NCI-H1105 (cell line): ENCODE data around the gene CARMIL1.
A peak's percentile ranks its signal among the peaks of the same experiment; 100 is the strongest.

Experiments used
- DNase-seq: peaks from one replicate; lab custom pipeline; 2025; lab: John Stamatoyannopoulos, UW

CARMIL1 gene

DNA sequence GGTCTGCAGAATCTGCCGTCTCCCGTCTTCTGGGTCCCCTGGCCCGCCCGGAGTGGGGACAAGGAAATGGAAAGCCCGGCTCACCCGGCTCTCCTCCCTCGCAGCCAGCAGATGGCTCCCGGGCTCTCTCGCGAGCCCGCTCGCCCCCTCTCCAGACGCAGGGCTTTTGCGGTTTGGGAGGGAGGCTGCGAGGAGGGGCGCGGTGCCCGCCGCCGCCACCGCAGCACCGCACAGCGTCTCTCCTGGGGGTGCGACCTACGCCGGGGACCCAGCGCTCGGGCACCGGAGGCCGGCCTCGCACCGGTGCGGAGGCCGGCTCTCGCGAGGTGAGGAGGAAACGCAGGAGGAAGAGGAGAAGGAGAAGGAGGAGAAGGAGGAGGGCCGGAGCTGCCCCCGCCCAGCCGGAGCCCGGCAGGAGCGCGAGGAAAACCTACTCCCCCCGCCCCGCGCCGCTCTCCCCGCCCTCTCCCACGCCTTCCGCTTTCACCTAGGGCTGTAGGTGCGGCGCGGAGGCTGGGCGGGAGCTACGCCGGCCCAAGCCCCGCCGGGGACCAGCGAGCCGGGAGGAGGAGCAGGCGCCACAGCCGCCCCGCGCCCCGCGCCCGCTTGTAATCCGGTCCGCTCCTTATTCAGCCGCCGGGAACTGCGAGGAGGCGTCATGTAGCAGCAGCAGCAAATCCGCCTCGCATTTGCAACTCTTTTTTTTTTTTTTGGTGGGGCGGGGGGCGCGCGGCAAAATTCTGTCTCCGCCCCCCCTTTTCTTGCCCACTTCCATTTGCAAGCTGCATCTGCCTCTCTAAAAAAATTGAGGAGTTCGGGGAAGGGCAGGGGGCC lies at the start of gene CARMIL1:
Gene CARMIL1, plus strand, starts transcription at position 461 of the 834 bp plus-strand sequence. CDS start 422 bp downstream, outside the sequence.
- DNase-seq, result peak; percentile 78

DNA sequence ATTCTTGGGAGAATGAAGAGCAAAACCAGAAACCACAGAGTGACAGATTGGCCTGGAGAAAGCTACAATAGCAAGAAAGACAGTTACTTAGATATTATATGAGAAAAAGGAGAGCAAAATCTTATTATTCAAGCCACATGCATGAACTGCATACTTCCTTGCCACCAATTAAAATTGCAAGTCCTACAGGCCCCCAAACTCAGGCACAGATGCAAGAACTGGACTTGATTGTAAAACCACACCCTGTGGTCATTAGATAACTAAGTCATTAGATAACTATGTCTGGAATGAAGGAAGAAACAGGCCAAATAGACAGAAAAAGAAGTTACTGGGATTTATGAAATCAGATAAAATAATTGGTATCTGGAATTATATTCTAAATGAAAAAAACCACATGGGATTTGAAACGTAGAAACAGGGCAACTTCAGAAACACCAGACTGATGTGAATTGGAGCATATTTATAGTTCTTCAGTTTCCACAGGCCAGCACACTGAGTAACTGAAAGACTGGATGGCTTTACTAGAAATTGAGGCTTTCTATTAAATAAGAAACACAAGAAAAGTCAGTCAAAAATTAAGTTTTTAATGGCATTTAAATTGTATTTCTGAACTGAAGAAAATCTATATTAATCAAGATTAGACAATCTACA lies 49.4 kb upstream of the CARMIL1 start:
- DNase-seq, result no peak

DNA sequence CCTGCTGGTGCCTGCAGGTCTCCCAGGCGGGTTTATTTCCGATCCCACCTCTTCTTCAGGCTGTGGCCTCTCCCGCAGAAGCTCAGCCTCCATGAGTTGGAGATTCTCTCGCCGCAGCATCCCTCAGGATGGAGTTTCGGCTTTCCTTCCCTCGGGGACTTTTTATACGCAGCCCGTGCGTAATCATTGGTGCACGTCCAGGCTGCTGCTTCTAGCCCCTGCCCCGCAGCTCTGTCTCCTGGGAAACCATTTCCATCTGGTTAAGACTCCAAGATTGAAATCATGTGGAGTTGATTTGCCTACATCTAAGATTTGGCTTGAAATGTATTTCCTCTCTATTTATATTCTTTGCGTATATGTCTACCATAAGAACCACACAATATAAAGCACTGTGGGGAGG lies 46.7 kb upstream of the CARMIL1 start:
- DNase-seq, result no peak

DNA sequence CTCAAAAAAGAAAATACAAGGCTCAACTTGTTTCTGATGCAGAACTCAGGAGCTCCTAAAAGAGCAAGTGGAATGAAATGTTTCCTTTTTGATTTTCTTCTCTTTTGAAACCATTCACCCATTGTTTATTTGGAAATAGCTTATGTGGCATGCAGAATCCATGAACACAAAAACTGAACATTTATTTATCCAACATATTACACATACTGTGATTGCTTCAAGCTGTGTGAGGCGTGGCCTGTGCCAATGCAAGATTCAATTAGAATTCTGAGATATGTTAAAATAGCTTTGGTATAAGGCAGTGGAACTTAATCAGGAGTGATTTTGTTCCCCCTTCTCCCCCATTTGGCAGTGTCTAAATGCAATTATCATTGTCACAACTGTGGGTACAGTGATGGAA lies 45.9 kb upstream of the CARMIL1 start:
- DNase-seq, result no peak

DNA sequence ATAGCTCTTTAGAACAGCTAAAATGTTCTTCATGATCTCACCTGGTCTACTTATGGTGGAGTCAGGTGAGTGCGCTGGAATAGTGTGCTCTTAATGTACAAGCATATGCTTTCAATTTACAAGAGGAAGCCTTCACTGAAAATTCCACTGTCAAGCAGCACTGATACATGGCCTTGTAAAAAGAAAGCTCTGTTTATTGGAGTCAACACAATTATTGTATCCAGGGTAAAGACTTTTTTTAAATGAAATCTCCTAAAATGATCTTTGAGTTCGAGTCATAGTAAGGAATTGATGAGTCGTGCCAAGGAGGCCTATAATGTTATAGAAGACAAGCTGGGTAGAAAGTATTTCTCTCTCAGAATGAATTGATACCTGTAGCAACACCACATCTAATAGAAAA lies 41.6 kb upstream of the CARMIL1 start:
- DNase-seq, result no peak

DNA sequence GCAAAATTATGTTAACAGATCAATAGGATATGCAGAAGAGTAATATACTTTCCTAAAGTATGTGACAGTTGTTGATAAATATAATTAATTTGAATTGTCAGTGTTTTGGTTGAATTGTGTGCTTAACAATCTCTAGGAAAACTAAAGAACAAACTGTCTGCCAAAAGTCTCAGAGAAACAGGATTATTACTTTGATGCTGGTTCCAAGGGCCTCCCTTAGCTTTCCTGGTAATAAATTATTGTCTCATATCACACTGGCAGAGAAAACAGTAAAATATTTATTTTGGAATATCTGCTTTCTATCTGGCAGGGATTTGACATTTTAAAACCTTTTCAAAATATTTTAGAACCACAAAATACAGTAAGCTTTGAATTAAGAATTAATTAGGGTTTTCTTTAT lies 40.1 kb upstream of the CARMIL1 start:
- no peak for DNase-seq

DNA sequence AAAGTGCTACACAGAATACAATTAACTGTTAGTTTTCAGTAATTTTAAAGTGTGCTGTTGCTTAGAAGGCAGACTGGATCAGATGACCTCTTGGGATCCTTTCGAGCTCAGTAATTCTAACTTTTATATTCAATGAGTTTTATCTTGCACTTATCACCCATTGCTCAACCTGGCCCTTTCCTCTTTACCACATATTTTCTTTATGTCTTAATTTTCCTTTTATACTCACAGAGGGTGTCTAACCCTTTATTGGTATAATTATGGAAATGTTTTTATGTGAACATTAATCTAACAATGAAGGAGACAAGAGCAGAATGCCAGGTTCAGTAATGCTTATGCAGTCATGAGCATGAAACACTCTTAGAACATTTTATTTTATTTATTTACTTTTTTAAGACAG lies 39.7 kb upstream of the CARMIL1 start:
- DNase-seq, result no peak

DNA sequence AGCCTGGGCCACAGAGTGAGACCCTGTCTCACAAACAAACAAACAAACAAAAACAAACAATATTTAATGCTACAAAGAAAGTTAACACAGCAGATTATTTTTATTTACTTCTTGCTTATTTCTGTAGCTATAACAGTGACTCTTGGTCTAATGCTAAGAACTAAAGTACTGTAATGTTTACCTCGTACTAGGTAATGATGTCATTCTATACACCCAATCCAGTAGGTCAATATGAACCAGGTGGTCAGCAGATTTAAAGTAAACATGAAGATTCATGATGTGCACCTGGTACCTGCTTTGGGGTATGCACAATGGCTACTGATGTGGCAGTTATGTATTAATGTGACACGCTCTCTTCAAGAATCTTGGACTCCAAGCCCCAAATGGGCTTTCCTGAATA lies 36.6 kb upstream of the CARMIL1 start:
- no peak for DNase-seq

DNA sequence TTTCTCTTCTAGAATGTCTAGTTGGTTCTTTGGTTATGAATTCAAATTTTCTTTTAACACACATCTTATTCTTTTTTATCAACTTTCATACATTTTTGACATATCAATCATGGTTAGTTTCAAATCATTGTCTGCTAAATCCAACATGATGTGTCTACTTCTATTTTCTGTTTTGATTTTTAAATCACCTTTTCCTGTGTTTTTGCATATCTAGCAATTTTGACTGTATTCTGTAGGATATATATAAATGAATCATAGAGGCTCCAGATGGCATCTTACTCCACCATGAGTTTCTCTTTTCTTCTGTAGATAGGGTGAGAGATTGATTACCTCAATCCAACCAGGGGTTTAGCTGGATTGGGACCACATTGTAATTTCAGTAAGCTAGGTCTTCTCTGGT lies 34.3 kb upstream of the CARMIL1 start:
- no peak for DNase-seq

DNA sequence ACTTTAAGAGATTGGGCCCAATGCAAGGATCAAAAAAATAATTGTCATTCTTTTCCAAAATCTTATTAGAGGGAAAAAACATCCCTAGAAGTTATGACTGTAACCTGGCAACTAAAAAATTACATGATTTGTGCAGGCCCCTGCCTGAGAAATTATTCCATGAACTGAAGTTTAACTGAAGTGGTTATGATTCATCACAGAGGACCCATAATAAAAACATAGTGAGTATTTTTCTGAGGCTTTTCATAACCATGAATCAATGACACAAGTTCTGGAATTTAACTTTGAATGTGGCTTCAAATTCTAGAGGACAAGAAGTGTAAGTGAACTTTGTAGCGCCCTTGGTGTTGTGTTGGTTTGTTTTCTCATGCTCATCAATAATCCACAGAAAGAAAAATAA lies 31.1 kb upstream of the CARMIL1 start:
- no peak for DNase-seq

DNA sequence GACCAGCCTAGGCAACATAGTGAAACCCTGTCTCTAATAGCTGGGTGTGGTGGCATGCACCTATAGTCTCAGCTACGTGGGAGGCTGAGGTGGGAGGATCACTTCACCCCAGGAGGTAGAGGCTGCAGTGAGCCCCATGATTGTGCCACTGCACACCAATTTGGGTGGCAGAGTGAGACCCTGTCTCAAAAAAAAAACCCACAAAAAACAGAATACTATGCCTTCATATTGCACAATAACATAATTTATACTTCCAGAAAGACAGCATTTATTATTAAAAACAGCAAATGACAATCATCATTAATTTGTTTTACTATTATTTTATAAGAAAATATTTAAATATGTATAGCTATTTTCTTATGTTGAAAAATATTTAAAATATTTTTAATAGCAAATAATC lies 30.0 kb upstream of the CARMIL1 start:
- no peak for DNase-seq

DNA sequence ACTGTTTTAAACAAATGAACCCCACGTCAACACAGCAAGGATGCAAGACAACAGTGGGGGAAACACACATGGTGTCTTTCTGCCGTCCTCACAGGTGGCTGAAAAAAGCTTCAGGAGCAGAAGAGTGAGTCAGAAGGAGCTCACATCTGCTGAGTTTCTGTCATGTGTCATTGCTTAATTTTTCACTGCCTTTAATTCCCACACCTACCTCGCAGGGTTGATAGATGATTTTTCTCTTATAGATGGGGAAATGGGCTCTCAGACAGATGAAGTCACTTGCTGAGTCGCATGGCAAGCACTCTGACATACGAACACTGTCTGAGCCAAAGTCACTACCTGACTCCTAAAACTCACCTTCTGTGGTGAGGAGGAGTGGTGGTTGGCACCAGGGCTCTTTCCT lies 28.3 kb upstream of the CARMIL1 start:
- no peak for DNase-seq

DNA sequence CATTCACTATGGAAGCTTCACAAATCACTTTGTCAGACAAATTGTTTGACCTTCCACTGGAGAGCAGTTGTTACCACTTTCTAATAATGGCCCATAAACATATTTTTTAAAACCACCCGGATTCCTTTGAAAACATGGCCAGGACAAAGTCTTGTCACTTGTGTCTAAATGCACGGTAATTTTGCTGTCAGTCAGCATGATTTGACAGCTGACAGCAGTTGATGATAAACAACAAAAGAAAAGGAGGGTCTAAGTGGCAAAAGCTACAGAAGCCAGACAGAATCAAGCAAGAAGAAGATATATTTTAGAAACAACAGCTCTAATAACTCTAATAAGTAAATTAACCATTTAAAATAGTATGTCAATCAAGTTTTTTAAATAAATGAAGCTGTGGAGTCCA lies 27.7 kb upstream of the CARMIL1 start:
- no peak for DNase-seq

DNA sequence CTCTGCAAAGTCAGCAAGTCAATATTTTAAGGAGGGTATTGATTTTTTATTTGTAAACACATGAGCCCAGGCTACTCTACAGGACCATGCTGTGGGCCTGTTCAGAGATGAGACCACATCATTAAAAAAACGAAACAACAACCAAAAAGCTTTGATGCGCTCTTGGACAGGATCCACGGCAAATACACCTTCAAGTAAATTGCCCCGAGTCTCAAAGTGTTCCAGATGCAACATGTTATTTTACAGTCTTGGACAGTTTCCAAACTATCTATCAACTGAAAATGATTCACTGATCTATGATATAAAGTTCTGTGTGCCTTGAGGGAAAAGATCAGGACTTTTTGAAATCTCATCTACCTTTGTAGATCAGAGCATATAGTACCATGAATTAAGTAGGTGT lies 25.8 kb upstream of the CARMIL1 start:
- DNase-seq, result peak; percentile 88

DNA sequence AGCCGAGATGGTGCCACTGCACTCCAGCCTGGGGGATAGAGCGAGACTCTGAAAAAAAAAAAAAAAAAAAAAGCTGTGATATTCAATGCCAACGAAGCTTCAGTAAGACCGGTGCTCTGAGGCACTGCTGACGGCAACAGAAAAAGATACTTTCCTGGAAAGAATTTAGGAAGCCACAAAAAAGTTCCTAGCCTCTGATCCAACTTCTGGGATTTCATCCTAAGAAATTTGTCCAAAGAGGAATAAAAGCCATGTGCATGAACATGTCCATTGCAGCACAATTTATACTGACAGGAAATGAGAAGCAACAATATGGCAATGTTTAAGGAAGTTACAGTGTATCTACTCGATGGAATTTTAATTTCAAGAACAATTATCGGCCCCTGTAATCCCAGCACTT lies 24.5 kb upstream of the CARMIL1 start:
- DNase-seq, result no peak

DNA sequence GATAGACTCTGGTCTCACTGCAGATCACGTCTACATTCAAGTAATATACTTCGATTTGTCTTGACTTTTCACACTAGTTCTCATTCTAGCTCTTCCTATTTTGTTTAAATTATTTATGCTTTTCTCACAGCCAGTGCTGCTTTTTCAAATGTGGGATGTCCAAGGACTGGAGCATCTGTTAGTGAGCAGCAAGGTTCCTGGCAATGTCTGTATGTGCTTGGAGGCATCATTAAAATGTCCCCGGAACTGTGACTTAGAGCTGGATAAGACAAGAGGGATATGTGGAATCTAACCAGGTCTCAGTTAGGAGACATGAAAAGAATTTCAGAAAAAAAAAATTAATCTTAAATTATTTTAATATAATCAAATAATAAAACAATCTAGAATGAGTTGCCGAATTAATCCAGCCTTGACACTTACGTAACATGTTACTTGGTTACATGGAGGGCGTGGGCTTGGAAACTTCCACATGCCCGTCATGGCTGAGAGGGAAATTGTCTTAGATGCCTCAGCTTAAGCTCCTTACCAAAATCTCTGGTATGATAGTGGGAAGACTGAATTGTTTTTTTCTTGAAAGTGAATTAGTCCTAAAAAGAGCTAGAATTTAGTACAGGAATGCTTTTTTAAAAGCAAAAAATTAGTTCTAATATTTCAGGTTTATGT lies 21.4 kb upstream of the CARMIL1 start:
- no peak for DNase-seq

DNA sequence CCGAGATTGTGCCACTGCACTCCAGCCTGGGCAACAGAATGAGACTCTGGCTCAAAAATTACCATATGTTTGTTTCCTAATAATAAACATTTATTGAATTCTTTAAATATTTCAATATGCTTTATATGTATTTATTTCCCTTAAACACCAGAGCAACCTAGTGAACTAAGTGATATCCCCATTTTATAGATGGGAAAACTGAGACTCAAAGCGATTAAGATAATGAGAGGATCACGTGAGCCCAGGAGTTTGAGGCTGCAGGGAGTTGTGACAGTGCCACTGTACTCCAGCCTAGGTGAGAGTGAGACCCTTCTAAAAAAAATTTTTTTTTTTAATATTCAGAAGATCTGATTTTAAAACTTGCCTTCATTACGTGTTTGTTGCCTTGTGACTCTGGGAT lies 19.4 kb upstream of the CARMIL1 start:
- DNase-seq, result no peak

DNA sequence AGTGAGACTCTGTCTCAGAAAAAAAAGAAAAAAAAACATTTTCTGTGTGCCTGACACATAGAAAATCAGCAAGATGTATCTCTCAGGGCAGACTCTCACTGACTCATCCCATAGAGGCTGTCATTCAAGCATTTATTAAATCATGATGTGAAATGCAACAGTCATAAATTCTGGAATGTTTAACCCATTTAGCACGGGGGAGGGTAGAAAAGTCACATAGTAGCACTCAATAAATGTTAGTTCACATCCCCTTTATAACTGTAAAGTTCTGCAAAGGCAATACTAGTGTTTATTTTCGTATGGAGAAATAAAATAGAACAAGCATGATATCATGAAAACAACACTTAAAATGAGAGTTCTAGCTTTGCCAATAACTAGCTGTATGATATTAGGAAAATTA lies 15.5 kb upstream of the CARMIL1 start:
- DNase-seq, result no peak

DNA sequence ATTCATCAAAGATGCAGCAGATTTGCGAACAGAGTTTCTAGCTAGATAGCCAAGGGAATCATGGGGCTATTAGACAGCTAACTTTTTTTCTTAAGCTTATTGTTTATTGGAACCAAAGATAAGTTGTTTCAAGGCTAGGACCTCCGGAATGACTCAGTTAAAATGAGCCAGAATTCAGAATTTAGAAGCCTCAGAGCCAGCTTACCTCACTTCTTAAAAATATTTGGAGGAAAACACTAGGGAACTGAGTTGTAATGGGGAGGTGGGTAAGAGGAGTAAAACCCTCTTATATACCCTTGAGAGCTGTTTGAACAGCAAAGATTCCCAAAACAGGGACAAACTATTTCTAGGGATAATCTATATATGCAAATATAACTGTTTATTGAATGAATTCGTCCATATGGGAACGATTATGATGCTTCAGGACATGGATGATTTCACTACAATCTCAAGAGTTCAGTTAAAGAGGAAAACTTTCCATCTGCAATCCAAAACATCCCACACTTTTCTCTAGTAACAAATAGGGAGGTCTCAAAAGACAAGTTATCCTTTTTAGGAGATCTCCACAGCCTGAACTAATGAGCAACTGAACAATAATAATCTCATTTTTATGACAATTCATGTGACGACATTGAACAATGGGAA lies 12.6 kb upstream of the CARMIL1 start:
- no peak for DNase-seq

DNA sequence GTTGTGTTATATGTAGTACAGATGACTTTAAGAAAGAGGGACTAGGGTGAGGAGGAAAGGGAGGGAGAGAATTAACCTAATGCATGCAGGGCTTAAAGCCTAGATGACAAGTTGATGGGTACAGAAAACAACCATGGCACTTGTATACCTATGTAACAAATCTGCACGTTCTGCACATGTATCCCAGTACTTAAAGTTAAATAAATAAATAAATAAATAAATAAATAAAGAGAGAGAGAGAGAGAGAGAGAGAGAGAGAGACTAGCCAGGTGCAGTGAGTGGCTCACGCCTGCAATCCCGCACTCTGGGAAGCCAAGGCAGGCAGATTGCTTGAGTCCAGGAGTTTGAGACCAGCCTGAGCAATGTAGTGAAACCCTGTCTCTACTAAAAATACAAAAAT lies 11.5 kb upstream of the CARMIL1 start:
- no peak for DNase-seq

DNA sequence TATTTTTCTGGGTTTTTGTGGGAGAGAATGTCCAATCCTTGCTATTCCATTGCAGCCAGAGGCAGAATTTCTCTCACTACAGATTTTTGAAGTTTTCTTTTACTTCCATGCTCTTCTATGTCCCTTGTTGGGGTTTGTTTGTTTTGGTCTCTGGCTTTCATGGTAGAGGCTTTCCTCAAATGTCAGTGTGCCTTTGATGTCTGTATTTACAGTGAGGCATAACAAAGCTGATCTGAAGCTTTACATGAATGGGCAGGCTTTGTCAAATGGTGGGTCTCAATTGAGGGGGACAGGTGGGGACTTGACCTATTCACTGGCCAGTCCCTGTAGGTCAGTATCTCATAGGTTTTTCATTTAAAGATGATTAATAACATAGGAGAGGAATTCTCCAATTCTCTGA lies 8.6 kb upstream of the CARMIL1 start:
- no peak for DNase-seq

DNA sequence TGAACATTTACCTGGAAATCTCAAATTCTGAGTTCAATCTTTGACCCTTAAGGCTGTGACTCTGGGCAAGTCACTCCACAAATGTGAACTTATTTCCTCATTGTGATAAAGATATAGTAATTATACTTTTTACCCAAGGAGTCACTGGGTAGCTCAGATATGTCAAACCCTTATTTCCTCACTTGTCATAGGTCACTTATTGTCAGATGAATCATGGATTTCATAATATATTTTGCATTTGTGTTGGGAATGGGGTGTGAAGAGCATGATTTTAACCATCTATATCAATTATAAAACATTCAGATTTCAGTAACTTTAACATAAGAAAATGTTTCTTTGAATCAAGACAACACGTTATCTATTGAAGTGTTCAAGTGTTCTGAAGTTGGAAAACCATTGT lies 3.7 kb upstream of the CARMIL1 start:
- DNase-seq, result no peak

DNA sequence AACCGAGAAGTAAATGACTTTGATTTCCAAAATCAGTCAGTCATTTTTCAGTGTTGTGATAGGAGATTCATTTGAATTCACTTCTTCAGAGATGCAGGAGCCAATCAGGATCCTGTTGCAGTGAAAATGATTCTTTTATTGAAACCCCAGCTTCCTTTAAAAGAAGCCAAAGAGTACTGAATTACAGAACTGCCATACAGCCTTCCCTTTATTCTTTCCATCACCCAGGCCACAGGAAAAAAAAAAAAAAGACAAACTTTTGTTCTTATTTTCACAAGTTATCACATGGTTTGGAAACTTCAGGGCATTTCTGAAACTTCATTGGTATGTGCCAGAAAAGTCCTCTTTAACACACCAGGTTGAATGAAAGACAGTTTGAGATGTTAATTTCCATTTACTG lies 1.8 kb upstream of the CARMIL1 start:
- no peak for DNase-seq
